ENCODE measurements around the gene C2orf78.
"Not testable (repeated sequence)": the region's sequence is repeated elsewhere in the genome, so short reads cannot be mapped to it uniquely, and the experiment has no call there.

Gene C2orf78, protein sequence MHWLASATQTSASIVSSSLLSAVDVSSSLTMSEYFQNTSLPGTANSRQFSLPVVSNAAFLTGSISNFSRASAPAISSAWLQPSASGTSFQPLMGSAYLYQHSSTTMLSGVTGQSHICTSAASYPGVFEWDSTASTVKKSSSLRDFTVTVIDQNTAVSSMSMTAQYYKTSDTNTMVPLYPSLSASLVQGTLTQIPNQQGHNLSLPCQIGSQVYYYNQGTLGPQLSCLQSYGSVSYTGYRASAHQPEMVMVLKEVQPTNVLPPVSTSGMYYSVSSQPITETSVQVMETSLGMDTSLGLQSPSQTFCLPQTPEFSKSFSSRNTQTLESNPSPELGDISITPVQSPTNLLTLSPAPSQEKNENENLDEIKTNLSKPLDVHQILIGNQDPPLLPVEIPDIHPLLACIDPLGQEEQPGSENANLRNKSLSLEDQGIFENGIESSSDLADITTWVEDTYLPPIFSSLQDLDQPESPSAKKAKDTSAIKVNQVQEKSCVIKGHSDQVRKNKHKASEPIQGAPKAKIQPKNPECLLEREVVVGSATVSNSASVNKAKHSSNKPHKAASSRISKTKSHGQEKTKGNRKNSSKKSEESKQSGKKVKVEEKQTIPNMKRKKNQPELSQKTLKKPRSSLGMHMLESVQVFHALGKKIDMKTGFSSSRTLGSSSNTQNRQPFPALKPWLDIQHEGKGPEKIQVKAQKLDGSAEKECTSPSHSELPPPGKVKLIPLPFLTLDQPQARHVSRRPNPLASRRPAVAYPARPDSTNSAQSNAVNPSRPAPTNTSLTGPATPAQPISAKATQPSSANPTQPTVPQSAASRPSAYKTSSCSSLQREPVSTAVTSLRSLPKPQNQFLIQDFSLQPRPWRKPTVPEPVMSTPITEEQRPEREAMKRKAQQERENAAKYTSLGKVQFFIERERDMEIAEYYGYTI

DNA sequence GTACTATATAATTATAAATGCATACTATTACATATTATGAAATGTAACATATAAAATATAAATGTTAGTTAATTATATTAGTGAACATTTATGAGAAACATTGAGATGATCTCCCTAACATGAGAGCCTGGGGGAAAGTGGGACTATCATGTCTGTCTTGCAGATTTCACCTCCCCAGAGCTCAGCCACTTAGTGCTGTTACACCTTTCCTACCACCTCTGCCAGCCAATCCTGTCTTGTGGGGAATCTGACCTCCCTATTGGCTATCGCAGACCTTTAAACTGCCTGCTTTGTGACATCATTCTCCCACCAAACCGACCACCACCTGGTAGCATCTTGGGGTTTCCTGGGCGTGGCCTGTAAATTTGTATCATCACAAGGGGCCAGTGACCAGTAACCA, at the start of gene C2orf78:
Gene C2orf78, plus strand, starts transcription at position 301 of the 400 bp plus-strand sequence. CDS start 127 bp downstream, outside the sequence.
- DNase-seq, result not testable (repeated sequence)

DNA sequence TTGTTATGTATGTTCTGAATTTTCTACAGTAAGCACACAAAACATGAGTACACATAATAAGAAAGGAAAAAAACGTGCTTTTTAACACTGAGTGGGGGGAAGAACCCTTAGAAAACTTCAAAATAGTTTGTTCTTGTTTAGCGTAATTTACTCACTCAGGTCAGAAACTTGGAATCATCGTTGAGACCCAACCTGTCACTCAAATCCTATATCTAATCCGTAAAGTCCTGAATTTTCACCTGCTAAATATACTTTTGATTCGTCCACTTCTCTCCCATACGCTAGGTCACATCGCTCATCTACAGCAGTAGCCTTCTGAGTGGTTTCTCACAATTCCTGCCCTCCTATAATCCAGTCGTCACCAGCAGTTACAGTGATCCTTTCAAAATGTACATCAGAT, 47.6 kb upstream of the C2orf78 start:
- no peak for DNase-seq

- peak; percentile 96 for DNase-seq
Measured at GRCh38 chr2:73736855-73737779, 46.9 kb upstream of the C2orf78 start, which contains the start of gene TPRKB. TSS of gene TPRKB (minus strand) at chr2:73737345. CDS start at chr2:73734569, 2,776 bp downstream.

DNA sequence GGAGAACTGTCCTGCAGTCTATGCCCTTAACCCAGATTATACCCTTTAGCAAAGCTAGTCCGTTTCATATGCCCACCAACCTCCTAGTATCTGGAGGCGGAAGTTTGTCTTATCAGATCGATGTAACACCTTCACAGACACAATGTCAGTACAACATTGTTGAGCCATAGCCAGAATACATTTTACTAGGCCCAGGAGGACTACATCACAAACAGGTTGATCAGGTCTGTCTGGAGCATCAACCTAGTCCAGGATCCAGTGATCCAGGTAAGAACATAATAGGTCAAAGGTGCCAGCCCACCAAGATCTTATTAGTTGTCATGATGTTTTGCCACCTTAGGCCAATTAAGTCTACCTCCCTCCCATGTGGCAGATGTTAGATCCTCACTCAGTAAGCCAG, 44.9 kb upstream of the C2orf78 start:
- DNase-seq, result no peak

DNA sequence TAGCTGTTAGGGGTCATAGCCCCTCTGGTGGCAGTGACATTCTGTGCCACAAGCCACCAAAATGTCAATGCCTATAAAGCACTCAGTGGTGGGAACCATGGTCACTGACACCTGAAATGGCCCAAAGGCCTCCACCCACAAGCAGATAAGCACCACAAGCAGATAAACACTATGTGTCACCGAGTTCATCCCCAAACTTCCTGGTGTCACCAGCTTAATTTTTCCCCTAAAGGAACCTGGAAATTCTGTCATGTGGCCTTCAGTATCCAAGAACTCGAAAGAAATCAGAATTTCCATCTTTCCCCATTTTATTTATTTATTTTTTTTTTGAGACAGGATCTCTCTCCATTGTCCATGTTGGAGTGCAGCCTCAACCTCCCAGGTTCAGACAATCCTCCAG, 43.2 kb upstream of the C2orf78 start:
- DNase-seq, result no peak

GRCh38 chr2:73746015-73746876, 37.7 kb upstream of the C2orf78 start:
- no peak for DNase-seq

DNA sequence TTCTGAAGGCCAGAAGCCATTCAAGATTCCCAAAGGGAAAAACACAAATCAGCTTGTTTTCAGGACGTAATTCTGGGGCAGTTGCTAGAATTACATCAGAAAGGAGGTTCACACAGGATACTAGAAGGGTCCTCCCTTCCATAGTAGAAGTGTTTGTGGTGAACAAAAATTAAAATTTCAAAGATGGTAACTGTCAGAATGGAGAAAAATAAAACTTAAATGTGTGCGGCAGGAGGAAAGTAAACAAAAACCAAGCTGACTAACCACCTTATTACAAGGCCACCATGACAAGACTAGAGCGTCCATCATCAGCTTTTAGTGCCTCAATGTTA, 37.1 kb upstream of the C2orf78 start:
- no peak for DNase-seq

DNA sequence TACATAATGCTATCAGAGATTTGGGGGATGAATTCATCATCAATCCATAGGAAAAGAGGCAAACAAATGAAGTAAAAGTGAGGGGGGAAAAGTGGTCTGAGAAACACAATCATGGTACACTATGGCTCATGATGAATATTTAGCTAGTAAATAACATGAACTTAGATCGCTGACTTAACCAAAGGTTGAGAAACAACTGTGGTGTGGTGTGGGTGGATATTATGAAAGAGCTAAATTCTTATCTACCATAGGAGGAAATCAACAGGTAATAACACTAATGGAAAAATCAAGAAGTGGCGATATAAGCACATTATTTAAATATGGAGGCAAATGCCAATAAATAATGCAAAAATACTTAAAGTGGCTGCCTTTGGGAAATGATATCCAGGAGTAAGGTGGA, 34.7 kb upstream of the C2orf78 start:
- no peak for DNase-seq

DNA sequence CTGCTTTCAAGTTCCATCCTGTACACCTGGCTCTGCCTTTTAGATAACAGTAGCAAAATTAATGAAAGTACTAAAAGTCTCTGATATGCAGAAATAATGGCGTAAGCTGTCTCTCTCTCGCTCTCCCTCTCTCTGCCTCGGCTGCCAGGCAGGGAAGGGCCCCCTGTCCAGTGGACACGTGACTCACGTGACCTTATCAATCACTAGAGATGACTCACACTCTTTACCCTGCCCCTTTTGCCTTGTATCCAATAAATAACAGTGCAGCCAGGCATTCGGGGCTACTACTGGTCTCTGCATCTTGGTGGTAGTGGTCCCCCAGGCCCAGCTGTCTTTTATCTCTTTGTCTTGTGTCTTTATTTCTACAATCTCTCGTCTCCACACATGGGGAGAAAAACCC, 29.7 kb upstream of the C2orf78 start:
- not testable (repeated sequence) for DNase-seq

DNA sequence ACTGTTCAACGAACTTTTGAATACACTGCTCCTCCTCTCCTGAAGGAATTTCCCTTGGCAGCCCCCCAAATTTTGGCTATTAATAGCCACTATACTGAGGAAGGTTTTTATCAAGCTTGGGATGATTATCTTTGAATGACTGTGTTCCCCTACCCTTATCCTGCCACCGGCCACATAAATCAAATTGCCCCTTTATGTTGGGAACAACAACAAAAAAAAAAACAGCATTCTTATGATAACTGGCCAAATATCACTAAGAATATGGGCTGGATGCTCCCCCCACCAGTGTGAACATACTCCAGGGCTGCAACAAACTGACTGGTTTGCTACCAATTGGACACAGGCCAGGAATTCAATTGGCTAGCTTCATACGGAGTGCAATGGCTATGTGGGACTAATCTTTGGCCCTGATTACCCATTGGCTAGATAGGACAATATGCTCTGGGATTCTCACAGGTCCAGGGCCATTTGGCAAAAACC, 24.7 kb upstream of the C2orf78 start:
- DNase-seq, result no peak

DNA sequence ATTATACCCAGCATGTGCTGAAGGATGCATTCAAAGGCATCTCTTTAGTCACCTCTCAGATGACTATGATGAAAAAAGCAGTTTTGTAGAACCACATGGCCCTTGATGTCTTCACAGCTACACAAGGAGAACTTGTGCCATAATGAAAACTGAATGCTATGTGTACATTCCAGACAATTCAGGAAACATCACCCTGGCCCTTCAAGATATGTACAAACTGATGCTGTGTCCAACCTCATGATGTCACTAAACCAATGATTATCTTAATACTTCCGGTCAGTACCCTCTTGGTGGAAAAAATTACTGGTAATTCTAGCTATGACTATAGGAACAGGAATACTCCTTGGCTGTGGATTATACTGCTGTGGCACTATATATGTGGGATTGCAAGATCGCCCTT, 24.1 kb upstream of the C2orf78 start:
- no peak for DNase-seq

GRCh38 chr2:73762571-73762970, 21.4 kb upstream of the C2orf78 start:
- no peak for DNase-seq

DNA sequence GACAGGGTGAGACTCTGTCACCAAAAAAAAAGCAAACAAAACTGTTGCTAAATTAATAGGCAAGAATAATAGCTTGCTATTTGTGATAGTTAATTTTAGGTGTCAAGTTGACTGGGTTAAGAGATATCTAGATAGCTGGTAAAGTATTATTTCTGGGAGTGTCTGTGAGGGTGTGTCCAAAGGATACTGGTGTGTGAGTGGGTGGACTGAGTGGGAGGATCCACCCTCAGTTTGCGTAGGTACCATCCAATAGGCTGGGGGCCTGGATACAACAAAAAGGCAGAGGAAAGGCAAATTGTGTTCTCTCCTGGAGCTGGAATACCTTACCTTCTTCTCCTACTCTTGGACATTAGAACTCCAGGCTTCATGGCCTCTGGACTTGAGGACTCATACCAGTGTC, 19.0 kb upstream of the C2orf78 start:
- no peak for DNase-seq

DNA sequence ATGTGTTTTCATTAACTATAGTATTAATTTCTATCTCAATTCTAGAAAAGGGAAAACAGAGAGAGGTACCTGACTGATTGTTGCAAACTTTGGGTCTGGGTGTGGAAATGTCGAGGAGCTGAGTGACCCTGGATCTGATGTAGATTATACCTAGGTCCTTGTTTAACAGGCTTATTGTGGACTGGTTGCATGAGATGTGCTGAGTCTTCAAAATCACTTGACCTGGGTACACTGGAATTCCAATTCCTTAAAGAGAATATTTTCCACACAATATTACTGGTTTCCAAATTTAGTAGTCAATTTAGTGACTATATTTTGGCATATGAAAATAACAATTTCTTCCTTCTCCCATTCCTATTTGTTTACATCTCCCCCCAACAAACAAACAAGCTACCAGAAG, 17.6 kb upstream of the C2orf78 start:
- no peak for DNase-seq

- no peak for DNase-seq
Measured at GRCh38 chr2:73766994-73767393, 17.0 kb upstream of the C2orf78 start.

DNA sequence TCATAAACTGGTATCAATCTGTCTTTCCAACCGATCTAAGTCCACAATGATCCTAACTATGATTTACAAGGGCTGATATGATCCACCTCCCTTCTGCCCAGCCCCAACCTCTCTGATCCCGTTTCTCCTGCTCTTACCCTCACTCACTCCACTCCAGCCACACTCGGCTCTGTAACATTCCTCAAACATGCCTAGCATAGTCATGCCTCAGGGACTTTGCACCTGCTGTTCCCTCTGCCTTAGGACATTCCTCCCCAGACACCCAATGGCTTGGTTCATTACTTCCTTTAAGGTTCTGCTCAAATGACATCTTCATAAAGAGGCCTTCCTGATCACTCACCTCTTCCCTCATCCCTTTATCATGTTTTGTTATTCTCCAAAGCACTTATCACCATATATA, 13.3 kb upstream of the C2orf78 start:
- DNase-seq, result no peak

GRCh38 chr2:73772819-73773218, 11.2 kb upstream of the C2orf78 start:
- DNase-seq, result no peak

GRCh38 chr2:73776381-73776780, 7.6 kb upstream of the C2orf78 start:
- no peak for DNase-seq

DNA sequence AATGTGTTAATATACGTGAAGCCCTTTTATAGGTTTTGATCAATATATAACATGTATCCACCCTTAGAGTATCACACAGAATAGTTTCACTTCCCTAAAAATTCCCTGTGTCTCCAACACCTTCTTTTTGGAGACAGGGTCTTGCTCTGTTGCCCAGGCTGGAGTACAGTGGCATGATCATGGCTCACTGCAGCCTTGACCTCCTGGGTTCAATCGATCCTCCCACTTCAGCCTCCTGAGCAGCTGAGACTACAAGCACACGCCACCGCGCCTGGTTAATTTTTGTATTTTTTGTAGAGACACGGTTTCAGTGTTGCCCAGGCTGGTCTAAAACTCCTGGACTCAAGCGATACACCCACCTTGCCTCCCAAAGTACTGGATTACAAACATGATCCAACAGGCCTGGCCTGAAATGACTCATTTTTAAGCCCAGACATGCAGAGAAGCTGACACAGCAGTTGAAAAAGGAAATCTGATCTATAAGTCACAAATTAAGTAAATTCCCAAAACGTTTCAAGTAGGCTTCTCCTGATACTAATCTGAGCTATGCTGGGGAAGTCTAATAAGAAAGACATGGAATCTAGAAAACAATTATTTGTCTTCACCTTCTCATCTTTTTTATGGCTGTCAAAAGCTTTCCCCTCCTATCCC, 7.0 kb upstream of the C2orf78 start:
- no peak for DNase-seq

DNA sequence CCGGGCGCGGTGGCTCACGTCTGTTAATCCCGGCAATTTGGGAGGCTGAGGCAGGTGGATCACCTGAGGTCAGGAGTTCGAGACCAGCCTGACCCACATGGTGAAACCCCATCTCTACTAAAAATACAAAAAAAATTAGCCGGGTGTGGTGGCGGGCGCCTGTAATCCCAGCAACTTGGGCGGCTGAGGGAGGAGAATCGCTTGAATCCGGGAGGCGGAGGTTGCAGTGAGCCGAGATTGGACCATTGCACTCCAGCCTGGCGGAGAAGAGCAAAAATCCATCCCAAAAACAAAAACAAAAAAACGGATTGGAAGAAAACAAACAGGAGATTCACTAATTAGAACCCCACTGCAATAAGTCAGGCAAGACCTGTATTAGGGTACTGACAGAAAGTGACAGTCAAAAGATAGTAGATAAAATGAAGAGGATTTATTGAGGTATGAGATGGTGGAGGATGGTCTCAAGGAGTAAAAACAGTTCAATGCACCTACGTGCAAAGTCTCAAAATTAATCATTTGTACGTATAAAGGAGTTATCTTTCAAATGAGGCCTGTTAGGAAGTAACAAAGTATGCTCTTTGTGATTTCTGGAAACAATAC, 5.0 kb upstream of the C2orf78 start:
- DNase-seq, result not testable (repeated sequence)
